ENCODE results near the gene INPP5J. TPM values are rescaled to one million over a fixed set of nuclear protein-coding genes. Genes with fewer than 3 reads are reported as not detected.

Gene INPP5J
- total and polyA plus RNA-seq, 2 of the 13 experiments (the other 11 are each of a cell fraction or from before 2014, with no cell fraction given) = 0.24 to 1.1 TPM

DNA sequence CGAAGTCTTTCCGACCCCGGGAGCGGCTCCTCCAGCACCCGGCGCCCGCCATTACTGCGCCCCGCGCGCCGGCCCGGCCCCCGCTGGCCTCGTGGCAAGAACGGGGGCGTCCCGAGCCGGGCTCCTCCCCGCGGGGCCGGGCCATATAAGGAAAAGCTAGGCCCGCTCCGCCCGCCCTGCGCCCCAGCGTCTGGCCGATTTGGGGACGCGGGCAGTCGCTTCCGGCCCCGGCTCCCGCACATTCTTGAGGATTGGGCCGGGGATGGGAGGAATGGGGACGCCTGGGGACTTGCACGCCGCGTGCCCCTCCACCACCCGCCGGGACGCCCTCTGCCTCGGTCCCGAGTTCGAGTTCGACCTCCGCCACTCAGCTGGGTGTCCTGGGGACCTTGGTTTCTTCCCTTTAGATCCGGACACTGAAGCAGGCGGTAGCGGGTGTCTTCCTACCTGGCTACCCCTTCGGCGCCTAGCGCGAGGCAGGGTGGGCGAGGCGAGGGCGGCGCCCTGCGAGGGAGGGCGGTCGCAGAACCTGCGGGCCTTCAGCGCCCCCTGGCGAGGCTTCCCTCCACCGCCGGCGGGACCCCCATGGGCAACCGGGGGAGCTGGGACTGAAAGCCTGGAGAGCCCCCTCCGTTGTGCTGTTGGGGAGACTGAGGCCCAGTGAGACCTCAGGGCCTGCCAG lies 37.8 kb upstream of the INPP5J start:
- Histone ChIP-seq H2AFZ (ENCODE audit: low read length) (no peak overlapping the region), H3K27ac (ENCODE audit: extremely low read length, insufficient read depth, low read length) (no peak overlapping the region), H3K9me3 (ENCODE audit: low read length) (no peaks in the 10 kb centered on the region), H3K4me2 (ENCODE audit: low read depth, low read length) (no peak overlapping the region), H3K27me3 (ENCODE audit: control insufficient read depth in 1 of 2, insufficient read depth in 2 of 2, low read length in 2 of 2) (no peaks in the 10 kb centered on the region; a peak in 1 of 5 replicates), H3K36me3 (replicated peaks in 1 of 2; ENCODE audit: control insufficient read depth in 1 of 2, insufficient read depth in 2 of 2, low read length in 2 of 2) (peaks cover 25 to 32% of the 10 kb centered on the region in 2 experiments), H3K79me2 (ENCODE audit: insufficient read depth, low read length) (peaks cover 3% of the 10 kb centered on the region), H3K4me1 (ENCODE audit: insufficient read depth, low read length) (peaks cover 27% of the 10 kb centered on the region), H3K9ac (ENCODE audit: insufficient read depth, low read depth, low read length) (no peak overlapping the region), H3K4me3 (replicated peaks in 1 of 3; ENCODE audit: insufficient read depth in 1 of 3, low read depth in 2 of 3, low read length in 3 of 3) (no peak overlapping the region), H4K20me1 (ENCODE audit: insufficient read depth, low read length) (no peaks in the 10 kb centered on the region)
- in situ Hi-C loops (cut with HindIII; ENCODE audit: extremely low pct_ligation_motif_present, low pct_unique_long_range_greater_than_20kb) = loop anchor here (5.0 kb wide), 1 partner anchor 118 kb away; the partner anchor contains the start of genes MORC2 and TUG1
- ChIA-PET POLR2A (interaction anchor here (6.5 kb wide), 1 partner anchor 118 kb away, joined by 113 read pairs; the partner anchor contains the start of genes MORC2 and TUG1), CTCF (ENCODE audit: low intra/inter-chr PET ratio, low total read pairs) (no interaction called here)
- no peak for DNase-seq (ENCODE audit: low spot score)
- ATAC-seq = no peak
- TF ChIP-seq RBFOX2 (IDR thresholded peaks at IDR 0.05; ENCODE audit: low read depth, low read length) = peak; percentile 37; the same call in 1 of the 2 replicates
- TF ChIP-seq, protein P1, sequence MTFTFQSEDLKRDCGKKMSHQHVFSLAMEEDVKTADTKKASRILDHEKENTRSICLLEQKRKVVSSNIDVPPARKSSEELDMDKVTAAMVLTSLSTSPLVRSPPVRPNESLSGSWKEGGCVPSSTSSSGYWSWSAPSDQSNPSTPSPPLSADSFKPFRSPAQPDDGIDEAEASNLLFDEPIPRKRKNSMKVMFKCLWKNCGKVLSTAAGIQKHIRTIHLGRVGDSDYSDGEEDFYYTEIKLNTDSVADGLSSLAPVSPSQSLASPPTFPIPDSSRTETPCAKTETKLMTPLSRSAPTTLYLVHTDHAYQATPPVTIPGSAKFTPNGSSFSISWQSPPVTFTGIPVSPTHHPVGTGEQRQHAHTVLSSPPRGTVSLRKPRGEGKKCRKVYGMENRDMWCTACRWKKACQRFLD (CRISPR knock-in tag; IDR thresholded peaks at IDR 0.05; ENCODE audit: borderline replicate concordance) = no peak
- TF ChIP-seq, protein P2, sequence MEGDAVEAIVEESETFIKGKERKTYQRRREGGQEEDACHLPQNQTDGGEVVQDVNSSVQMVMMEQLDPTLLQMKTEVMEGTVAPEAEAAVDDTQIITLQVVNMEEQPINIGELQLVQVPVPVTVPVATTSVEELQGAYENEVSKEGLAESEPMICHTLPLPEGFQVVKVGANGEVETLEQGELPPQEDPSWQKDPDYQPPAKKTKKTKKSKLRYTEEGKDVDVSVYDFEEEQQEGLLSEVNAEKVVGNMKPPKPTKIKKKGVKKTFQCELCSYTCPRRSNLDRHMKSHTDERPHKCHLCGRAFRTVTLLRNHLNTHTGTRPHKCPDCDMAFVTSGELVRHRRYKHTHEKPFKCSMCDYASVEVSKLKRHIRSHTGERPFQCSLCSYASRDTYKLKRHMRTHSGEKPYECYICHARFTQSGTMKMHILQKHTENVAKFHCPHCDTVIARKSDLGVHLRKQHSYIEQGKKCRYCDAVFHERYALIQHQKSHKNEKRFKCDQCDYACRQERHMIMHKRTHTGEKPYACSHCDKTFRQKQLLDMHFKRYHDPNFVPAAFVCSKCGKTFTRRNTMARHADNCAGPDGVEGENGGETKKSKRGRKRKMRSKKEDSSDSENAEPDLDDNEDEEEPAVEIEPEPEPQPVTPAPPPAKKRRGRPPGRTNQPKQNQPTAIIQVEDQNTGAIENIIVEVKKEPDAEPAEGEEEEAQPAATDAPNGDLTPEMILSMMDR (CRISPR knock-in tag; IDR thresholded peaks at IDR 0.05) = peak; percentile 21; the same call in 1 of the 2 replicates
- peak; percentile 30 for TF ChIP-seq STAG1 (CRISPR knock-in tag; IDR thresholded peaks at IDR 0.05)
- FAIRE-seq = no peak
- intact Hi-C loops (cut with micrococcal nuclease; ENCODE audit: unreplicated experiment) = loop anchor here (5.0 kb wide), 3 partner anchors 103 to 138 kb away; partner anchors contain the start of genes MORC2 and TUG1
- no TSS peak for BruUV-seq (replicated peaks)
- 98% methylated on average over 14 of the region's 69 CpGs for WGBS (ENCODE audit: low lambda C conversion rate)
